Measurements from ENCODE around the gene TM2D1.
"Not testable (repeated sequence)": the region's sequence is repeated elsewhere in the genome, so short reads cannot be mapped to it uniquely, and the experiment has no call there.

The TM2D1 gene

DNA sequence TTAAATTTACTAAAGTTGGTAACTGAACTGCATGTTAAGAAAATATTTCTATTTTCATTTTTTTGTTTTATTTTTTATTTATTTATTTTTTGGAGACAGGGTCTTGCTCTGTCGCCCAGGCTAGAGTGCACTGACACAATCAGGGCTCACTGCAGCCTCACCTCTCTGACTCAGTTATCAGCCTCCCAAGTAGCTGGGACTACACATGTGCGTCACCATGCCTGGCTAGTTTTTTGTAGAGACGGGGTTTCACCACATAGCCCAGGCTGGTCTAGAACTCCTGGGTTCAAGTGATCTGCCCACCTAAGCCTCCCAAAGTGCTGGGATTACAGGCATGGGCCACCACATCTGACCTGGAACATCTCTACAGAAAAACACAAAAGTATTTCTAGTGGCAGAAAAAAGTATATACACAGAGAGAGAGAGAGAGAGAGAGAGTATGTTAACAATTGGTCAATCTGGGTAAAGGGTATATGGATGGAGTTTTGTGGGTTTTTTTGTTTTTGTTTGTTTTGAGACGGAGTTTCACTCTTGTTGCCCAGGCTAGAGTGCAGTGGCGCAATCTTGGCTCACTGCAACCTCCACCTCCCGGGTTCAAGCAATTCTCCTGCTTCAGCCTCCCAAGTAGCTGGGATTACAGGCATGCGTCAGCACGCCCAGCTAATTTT is 5.8 kb downstream of the TM2D1 start:
- not testable (repeated sequence) for DNase-seq (ENCODE audit: low read depth, low spot score); H3K27ac ChIP-seq (ENCODE audit: low read length); H3K9me3 ChIP-seq (ENCODE audit: control insufficient read depth, insufficient read depth, low read length); H3K27me3 ChIP-seq (ENCODE audit: control insufficient read depth, insufficient read depth, low read length); H3K4me3 ChIP-seq (ENCODE audit: low read length); H3K4me1 ChIP-seq (ENCODE audit: control insufficient read depth, insufficient read depth, low read length); H3K36me3 ChIP-seq (ENCODE audit: control insufficient read depth, insufficient read depth, low read length)
- WGBS (ENCODE audit: insufficient coverage, insufficient read length), result no CpG with 5 or more reads among the region's 8 CpGs

GRCh38 chr1:61711969-61712368 is 13.0 kb downstream of the TM2D1 start:
- H3K27me3 ChIP-seq (ENCODE audit: control insufficient read depth, insufficient read depth, low read length), result no peaks in the 10 kb centered on the region
- H3K9me3 ChIP-seq (ENCODE audit: control insufficient read depth, insufficient read depth, low read length), result no peaks in the 10 kb centered on the region
- H3K4me3 ChIP-seq (ENCODE audit: low read length), result no peak overlapping the region
- no peaks in the 10 kb centered on the region for H3K36me3 ChIP-seq (ENCODE audit: control insufficient read depth, insufficient read depth, low read length)
- no peak overlapping the region for H3K27ac ChIP-seq (ENCODE audit: low read length)
- no peak for DNase-seq (ENCODE audit: low read depth, low spot score)
- H3K4me1 ChIP-seq (ENCODE audit: control insufficient read depth, insufficient read depth, low read length), result no peaks in the 10 kb centered on the region

DNA sequence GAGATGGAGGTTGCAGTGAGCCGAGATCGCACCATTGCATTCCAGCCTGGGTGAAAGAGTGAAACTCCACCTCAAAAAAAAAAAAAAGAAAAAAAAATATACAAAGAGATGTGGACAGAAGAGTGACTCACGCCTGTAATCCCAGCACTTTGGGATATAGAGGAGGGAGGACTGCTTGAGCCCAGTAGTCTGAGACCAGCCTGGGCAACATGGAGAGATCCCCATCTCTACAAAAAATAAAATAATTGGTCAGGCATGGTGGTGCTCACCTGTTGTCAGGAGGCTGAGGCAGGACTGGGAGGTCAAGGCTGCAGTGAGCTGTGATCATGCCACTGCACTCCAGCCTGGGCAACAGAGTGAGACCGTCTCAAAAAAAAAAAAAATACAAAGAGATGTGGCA is 13.7 kb downstream of the TM2D1 start:
- not testable (repeated sequence) for H3K27me3 ChIP-seq (ENCODE audit: control insufficient read depth, insufficient read depth, low read length); DNase-seq (ENCODE audit: low read depth, low spot score); H3K4me1 ChIP-seq (ENCODE audit: control insufficient read depth, insufficient read depth, low read length); H3K27ac ChIP-seq (ENCODE audit: low read length); H3K9me3 ChIP-seq (ENCODE audit: control insufficient read depth, insufficient read depth, low read length); H3K4me3 ChIP-seq (ENCODE audit: low read length); H3K36me3 ChIP-seq (ENCODE audit: control insufficient read depth, insufficient read depth, low read length)
- WGBS (ENCODE audit: insufficient coverage, insufficient read length), result no CpG with 5 or more reads among the region's 4 CpGs

DNA sequence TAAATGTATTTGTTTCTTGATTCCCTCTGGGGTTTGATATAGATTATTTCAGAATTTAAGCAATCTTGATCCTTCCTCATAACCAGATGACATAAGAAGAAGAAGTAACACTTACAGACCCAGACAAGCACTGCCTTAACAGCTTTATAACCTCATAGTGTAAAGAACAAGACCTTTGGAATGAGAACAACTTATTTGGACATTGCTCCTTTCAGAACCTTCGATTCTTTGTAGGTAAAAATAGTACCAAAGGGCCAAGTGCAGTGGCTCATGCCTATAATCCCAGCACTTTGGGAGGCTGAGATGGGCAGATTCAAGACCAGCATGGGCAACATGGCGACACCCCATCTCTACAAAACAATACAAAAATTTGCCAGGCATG is 15.0 kb downstream of the TM2D1 start:
- no CpG with 5 or more reads among the region's 2 CpGs for WGBS (ENCODE audit: insufficient coverage, insufficient read length)

DNA sequence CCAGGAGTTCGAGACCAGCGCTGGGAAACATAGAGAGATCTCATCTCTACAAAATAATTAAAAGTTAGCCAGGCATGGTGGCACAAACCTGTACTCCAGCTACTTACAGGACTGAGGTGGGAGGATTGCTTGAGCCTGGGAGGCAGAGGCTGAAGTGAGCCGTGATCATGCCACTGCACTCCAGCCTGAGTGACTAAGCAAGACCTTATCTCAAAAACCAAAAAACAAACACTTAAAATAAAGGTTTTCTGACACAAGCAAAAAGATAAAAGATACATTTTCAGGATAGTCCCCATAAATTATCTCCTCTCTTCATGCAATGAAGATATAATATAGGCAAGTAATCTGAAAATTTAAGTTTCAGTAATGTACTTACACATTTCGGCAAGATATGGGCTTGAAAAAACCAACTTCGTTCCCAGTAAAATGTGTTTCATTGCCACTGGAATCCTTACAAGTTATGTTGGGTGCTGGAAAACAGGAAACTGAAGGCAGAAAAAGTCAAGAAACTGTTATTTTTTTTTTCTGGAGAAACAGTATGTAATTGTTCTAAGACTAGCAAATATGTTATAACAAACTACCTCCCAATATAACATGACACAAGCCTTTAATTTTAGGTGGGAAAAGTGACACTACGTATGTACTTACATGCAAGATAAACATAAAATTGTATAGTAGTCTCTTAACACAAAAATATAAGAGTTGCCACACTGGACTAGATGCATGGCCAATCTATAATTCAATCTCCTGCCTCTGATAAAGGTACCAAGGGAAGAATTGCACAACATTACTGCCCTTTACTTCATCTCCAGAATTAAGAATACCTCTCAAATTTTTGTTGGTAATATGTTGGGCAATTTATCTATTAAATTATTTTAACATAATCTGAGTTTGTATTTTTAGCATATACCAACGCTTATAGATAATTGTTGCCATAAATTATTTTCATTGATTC is 15.7 kb downstream of the TM2D1 start:
- no peaks in the 10 kb centered on the region for H3K27me3 ChIP-seq (ENCODE audit: control insufficient read depth, insufficient read depth, low read length)
- H3K4me1 ChIP-seq (ENCODE audit: control insufficient read depth, insufficient read depth, low read length), result no peaks in the 10 kb centered on the region
- no peaks in the 10 kb centered on the region for H3K36me3 ChIP-seq (ENCODE audit: control insufficient read depth, insufficient read depth, low read length)
- no peaks in the 10 kb centered on the region for H3K9me3 ChIP-seq (ENCODE audit: control insufficient read depth, insufficient read depth, low read length)
- no peak overlapping the region for H3K4me3 ChIP-seq (ENCODE audit: low read length)
- no peak overlapping the region for H3K27ac ChIP-seq (ENCODE audit: low read length)
- no CpG with 5 or more reads among the region's 7 CpGs for WGBS (ENCODE audit: insufficient coverage, insufficient read length)
- DNase-seq (ENCODE audit: low read depth, low spot score), result no peak

More for the DNA sequence above, 15.0 kb downstream of the TM2D1 start:
- Histone ChIP-seq H3K4me1 (ENCODE audit: control insufficient read depth, insufficient read depth, low read length) (no peaks in the 10 kb centered on the region), H3K27ac (ENCODE audit: low read length) (no peak overlapping the region), H3K36me3 (ENCODE audit: control insufficient read depth, insufficient read depth, low read length) (no peaks in the 10 kb centered on the region), H3K4me3 (ENCODE audit: low read length) (no peak overlapping the region), H3K27me3 (ENCODE audit: control insufficient read depth, insufficient read depth, low read length) (no peaks in the 10 kb centered on the region), H3K9me3 (ENCODE audit: control insufficient read depth, insufficient read depth, low read length) (no peaks in the 10 kb centered on the region)
- DNase-seq (ENCODE audit: low read depth, low spot score), result no peak

DNA sequence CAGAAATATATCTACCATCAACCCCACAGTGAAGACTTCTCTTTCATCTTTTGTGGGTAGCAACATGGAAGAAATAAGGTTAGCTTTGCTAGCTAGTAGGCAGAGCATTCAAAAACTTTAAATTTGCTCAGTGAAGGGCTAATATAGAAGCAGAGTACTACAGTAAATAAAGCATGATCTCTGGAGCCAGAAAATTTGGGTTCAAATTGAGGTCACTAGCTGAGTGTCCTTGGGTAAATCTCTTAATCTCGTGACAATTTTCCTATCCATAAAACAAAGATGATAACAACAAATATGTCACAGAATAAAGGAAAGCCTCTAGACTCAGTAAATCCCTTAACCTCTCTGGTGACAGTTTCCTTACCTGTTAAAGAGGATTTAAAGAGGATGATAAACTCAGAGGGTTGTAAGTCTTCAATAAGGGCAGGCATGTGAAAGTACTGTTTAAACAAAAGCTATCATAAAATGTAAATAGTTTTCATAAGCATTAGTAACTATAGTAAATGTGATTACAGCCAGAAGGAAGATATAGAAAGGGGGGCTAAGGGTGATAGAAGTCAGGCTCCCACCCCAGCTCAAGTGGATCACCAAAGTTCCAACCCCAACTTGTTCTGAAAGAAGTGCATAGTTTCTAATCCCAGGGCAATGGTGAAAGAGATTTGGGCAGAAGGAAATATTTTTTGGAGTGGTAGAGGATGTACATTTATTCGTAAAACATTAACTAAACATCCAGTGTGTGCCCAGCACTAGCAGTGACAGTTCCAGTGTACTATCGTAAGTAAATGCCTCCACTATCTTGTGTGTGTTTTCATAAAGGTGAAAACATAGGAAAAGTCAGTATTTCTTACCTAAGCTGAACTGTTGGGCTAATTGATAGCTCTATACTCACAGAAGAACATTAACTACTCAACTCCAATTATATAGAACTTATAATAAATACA is 24.8 kb downstream of the TM2D1 start:
- Histone ChIP-seq H3K36me3 (ENCODE audit: control insufficient read depth, insufficient read depth, low read length) (no peaks in the 10 kb centered on the region; the same call in 1 of the 2 replicates), H3K4me1 (ENCODE audit: control insufficient read depth, insufficient read depth, low read length) (no peaks in the 10 kb centered on the region), H3K27me3 (ENCODE audit: control insufficient read depth, insufficient read depth, low read length) (no peaks in the 10 kb centered on the region), H3K9me3 (ENCODE audit: control insufficient read depth, insufficient read depth, low read length) (no peaks in the 10 kb centered on the region), H3K27ac (ENCODE audit: low read length) (no peak overlapping the region), H3K4me3 (ENCODE audit: low read length) (no peak overlapping the region)
- no peak for DNase-seq (ENCODE audit: low read depth, low spot score)
- WGBS (ENCODE audit: insufficient coverage, insufficient read length), result no CpG with 5 or more reads among the region's 3 CpGs

DNA sequence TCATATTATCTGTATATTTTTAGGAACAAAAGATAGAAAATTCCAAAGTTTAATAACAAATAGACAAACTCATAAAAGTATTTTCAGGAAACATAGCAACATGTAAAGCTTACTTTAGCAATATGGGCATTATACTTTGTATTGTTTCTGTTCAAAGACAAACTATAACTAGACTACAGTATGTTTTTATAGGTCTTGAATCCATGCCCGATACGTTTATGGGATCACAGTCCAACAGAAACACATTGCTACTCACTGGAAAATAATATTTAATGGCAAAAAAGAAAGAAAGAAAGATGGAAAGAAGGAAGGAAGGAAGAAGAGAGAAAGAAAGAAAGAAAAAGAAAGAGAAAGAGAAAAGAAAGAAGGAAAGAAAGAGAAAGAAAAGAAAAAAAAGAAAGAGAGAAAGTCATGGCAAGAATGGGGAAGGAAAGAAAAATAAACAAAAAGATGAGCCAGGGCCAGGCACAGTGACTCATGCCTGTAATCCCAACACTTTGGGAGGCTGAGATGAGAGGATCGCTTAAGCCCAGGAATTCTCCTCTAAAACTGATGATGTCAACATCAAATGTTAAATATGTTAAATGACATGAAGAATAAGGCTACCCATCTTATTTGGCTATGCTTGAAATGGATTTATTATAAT is 32.7 kb downstream of the TM2D1 start:
- Histone ChIP-seq H3K27me3 (ENCODE audit: control insufficient read depth, insufficient read depth, low read length) (no peaks in the 10 kb centered on the region), H3K4me3 (ENCODE audit: low read length) (no peak overlapping the region), H3K36me3 (ENCODE audit: control insufficient read depth, insufficient read depth, low read length) (no peaks in the 10 kb centered on the region), H3K27ac (ENCODE audit: low read length) (no peak overlapping the region), H3K9me3 (ENCODE audit: control insufficient read depth, insufficient read depth, low read length) (no peaks in the 10 kb centered on the region), H3K4me1 (ENCODE audit: control insufficient read depth, insufficient read depth, low read length) (no peaks in the 10 kb centered on the region)
- no peak for DNase-seq (ENCODE audit: low read depth, low spot score)
- no CpG with 5 or more reads among the region's 3 CpGs for WGBS (ENCODE audit: insufficient coverage, insufficient read length)

DNA sequence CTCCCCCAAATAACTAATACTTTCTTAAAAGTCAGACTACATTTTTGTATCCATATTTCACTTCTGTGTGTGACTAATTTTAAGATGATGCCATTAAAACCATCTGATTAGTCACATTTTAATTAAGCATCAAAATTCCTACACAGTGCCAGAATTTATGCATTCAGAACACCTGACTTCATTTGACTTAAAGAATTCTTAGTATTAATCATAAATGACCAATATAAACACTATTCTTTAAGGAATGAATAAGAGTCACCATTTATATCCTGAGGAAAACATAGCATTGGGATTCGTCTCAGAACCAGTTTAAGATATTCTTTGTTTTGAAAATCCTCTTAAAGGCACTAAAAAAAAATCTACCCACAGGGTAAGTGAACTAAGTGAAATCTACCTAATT is 37.0 kb downstream of the TM2D1 start:
- H3K36me3 ChIP-seq (ENCODE audit: control insufficient read depth, insufficient read depth, low read length), result no peaks in the 10 kb centered on the region
- H3K4me3 ChIP-seq (ENCODE audit: low read length), result no peak overlapping the region
- no peaks in the 10 kb centered on the region for H3K4me1 ChIP-seq (ENCODE audit: control insufficient read depth, insufficient read depth, low read length)
- WGBS (ENCODE audit: insufficient coverage, insufficient read length), result no CpG with 5 or more reads among the region's 1 CpG
- H3K27ac ChIP-seq (ENCODE audit: low read length), result no peak overlapping the region
- no peaks in the 10 kb centered on the region for H3K27me3 ChIP-seq (ENCODE audit: control insufficient read depth, insufficient read depth, low read length)
- H3K9me3 ChIP-seq (ENCODE audit: control insufficient read depth, insufficient read depth, low read length), result no peaks in the 10 kb centered on the region
- DNase-seq (ENCODE audit: low read depth, low spot score), result no peak

GRCh38 chr1:61682891-61683290 is 42.0 kb downstream of the TM2D1 start:
- no CpG with 5 or more reads among the region's 3 CpGs for WGBS (ENCODE audit: insufficient coverage, insufficient read length)
- no peak overlapping the region for H3K4me3 ChIP-seq (ENCODE audit: low read length)
- H3K27ac ChIP-seq (ENCODE audit: low read length), result no peak overlapping the region
- no peaks in the 10 kb centered on the region for H3K27me3 ChIP-seq (ENCODE audit: control insufficient read depth, insufficient read depth, low read length)
- no peak for DNase-seq (ENCODE audit: low read depth, low spot score)
- no peaks in the 10 kb centered on the region for H3K36me3 ChIP-seq (ENCODE audit: control insufficient read depth, insufficient read depth, low read length)
- H3K4me1 ChIP-seq (ENCODE audit: control insufficient read depth, insufficient read depth, low read length), result no peaks in the 10 kb centered on the region
- H3K9me3 ChIP-seq (ENCODE audit: control insufficient read depth, insufficient read depth, low read length), result no peaks in the 10 kb centered on the region

- no peaks in the 10 kb centered on the region for H3K4me1 ChIP-seq (ENCODE audit: control insufficient read depth, insufficient read depth, low read length)
- no peaks in the 10 kb centered on the region for H3K9me3 ChIP-seq (ENCODE audit: control insufficient read depth, insufficient read depth, low read length)
- no CpG with 5 or more reads among the region's 2 CpGs for WGBS (ENCODE audit: insufficient coverage, insufficient read length)
- no peak overlapping the region for H3K4me3 ChIP-seq (ENCODE audit: low read length)
- H3K27me3 ChIP-seq (ENCODE audit: control insufficient read depth, insufficient read depth, low read length), result no peaks in the 10 kb centered on the region
- DNase-seq (ENCODE audit: low read depth, low spot score), result no peak
- H3K27ac ChIP-seq (ENCODE audit: low read length), result no peak overlapping the region
- no peaks in the 10 kb centered on the region for H3K36me3 ChIP-seq (ENCODE audit: control insufficient read depth, insufficient read depth, low read length)
Observed at GRCh38 chr1:61680500-61680899, 44.4 kb downstream of the TM2D1 start.
